ENCODE results near the gene CAPN8. TPM values are rescaled to one million over a fixed set of nuclear protein-coding genes. Genes with fewer than 3 reads are reported as not detected.

Gene CAPN8
- total RNA-seq, 2 experiments from 2014 or later, result not detected

- Mint-ChIP-seq H3K27ac (no peak overlapping the region), H3K36me3 (ENCODE audit: low read depth) (no peaks in the 10 kb centered on the region), H3K27me3 (no peaks in the 10 kb centered on the region), H3K4me1 (peaks cover 7% of the 10 kb centered on the region), H3K4me3 (no peak overlapping the region), H3K9me3 (no peaks in the 10 kb centered on the region)
- CTCF ChIA-PET, result no interaction called here
- no peak for DNase-seq
- POLR2A ChIA-PET, result no interaction called here
Observed at GRCh38 chr1:223496883-223497282, 168.6 kb downstream of the CAPN8 start.

GRCh38 chr1:223494926-223495645 lies 170.4 kb downstream of the CAPN8 start:
- no peaks in the 10 kb centered on the region for H3K27me3 Mint-ChIP-seq
- no peak for DNase-seq
- peaks cover 5% of the 10 kb centered on the region for H3K4me1 Mint-ChIP-seq
- no peaks in the 10 kb centered on the region for H3K36me3 Mint-ChIP-seq (ENCODE audit: low read depth)
- POLR2A ChIA-PET, result no interaction called here
- CTCF ChIA-PET, result interaction anchor here (1.0 kb wide), 1 partner anchor 9 kb away, joined by 3 read pairs; no protein-coding TSS in a partner anchor
- no peak overlapping the region for H3K4me3 Mint-ChIP-seq
- H3K27ac Mint-ChIP-seq, result no peak overlapping the region
- H3K9me3 Mint-ChIP-seq, result no peaks in the 10 kb centered on the region

- H3K9me3 Mint-ChIP-seq, result no peaks in the 10 kb centered on the region
- no peak overlapping the region for H3K4me3 Mint-ChIP-seq
- ChIA-PET POLR2A (no interaction called here), CTCF (interaction anchor here (1.7 kb wide), 1 partner anchor 9 kb away, joined by 4 read pairs; no protein-coding TSS in a partner anchor)
- no peak overlapping the region for H3K27ac Mint-ChIP-seq
- H3K4me1 Mint-ChIP-seq, result no peaks in the 10 kb centered on the region
- no peak for DNase-seq
- H3K36me3 Mint-ChIP-seq (ENCODE audit: low read depth), result no peaks in the 10 kb centered on the region
- peaks cover under 1% of the 10 kb centered on the region for H3K27me3 Mint-ChIP-seq
Observed at GRCh38 chr1:223492044-223492443, 173.5 kb downstream of the CAPN8 start.

Other genes with a start within 250 kb of the CAPN8 start
- gene CAPN2, start 46.8 kb upstream of the CAPN8 start, total RNA-seq, result 100 to 1,000 TPM; 206 to 207 TPM
- gene TP53BP2, start 180.2 kb upstream of the CAPN8 start, total RNA-seq, result 10 to 100 TPM; 33.4 to 36.9 TPM

All from activated CD4-positive, alpha-beta T cell treated with anti-CD3 and anti-CD28 coated beads, Interleukin-2, amount 10 ng/mL, durations not matched to agents 7 days and 5 days (primary cell).